HUES64 (cell line): ENCODE data around the gene PINLYP.

ENCODE experiments used
- H3K27ac ChIP-seq: 2 replicates; pipeline ENCODE4 v1.7.0; 2013; ENCODE audit warnings: low read depth, low read length, inconsistent platforms
- H3K27me3 ChIP-seq: 2 replicates; pipeline ENCODE4 v1.6.1; 2013; ENCODE audit warnings: mild to moderate bottlenecking, low read length; ENCODE audit not compliant: insufficient read depth
- H3K36me3 ChIP-seq: 2 replicates; pipeline ENCODE4 v1.6.1; 2013; ENCODE audit warnings: mild to moderate bottlenecking, low read length; ENCODE audit not compliant: insufficient read depth
- H3K4me1 ChIP-seq: 2 replicates; pipeline ENCODE4 v1.6.1; 2013; ENCODE audit warnings: mild to moderate bottlenecking, low read length, moderate library complexity; ENCODE audit not compliant: insufficient read depth
- H3K4me3 ChIP-seq: 2 replicates; pipeline ENCODE4 v1.5.1; 2013; ENCODE audit warnings: mild to moderate bottlenecking, low read length, moderate library complexity
- H3K9ac ChIP-seq: 2 replicates; pipeline ENCODE4 v1.6.1; 2013; ENCODE audit warnings: mild to moderate bottlenecking, low read depth, low read length
- H3K9me3 ChIP-seq: 2 replicates; pipeline ENCODE4 v1.6.1; 2013; ENCODE audit warnings: low read depth, low read length; ENCODE audit not compliant: insufficient read depth
- WGBS: fragments of 150-250, 120-280 bp; methylation state at CpG from one replicate; pipeline ENCODE4 v1.1.7; 2013; ENCODE audit warnings: missing lambda C conversion rate; 5-methylcytosine and 5-hydroxymethylcytosine counted together

The PINLYP gene

DNA sequence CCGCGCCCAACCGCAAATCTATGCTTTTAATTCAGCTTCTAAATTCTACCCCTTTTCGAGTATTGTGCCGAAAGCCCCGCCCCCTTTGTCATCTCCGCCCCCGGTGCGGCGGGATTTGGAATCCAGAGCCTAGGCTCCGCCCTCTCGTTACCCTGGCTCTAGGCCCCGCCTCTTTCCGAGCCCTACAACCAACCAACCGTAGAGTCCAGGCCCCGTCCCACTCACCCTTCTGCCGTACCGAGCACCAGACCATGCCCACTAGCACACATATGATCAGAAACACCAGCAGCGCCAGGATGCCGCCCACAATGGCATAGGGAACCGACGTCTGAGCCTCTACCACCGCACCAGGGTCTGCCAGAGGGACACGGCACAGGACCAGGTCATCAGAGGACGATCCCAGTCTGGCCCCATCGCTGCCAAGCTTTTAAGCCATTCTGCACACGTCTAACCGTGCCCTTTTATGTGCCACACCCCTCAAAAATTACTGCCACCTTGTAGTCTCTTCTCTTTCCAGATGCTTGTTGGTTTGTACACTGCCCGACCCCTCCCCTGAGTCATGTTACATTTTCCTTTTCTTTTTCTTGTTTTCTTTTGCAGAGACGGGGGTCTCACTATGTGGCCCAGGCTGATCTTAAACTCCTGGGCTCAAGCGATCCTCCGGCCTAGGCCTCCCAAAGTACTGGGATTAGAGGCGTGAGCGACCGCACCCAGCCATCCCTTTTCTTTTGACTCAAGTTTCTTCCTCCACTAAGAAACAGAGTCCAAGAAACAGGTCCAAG is 48.5 kb downstream of the PINLYP start:
- H3K27ac ChIP-seq = no peak overlapping the region; the same call in 1 of the 2 replicates
- H3K4me1 ChIP-seq = peaks cover 8% of the 10 kb centered on the region
- no peak overlapping the region for H3K9ac ChIP-seq
- no peaks in the 10 kb centered on the region; the same call in 1 of the 2 replicates for H3K27me3 ChIP-seq
- no peak overlapping the region for H3K4me3 ChIP-seq
- no peaks in the 10 kb centered on the region for H3K9me3 ChIP-seq
- H3K36me3 ChIP-seq = peaks cover 2% of the 10 kb centered on the region; the same call in 1 of the 2 replicates
- WGBS = 92% methylated on average over 35 of the region's 35 CpGs

DNA sequence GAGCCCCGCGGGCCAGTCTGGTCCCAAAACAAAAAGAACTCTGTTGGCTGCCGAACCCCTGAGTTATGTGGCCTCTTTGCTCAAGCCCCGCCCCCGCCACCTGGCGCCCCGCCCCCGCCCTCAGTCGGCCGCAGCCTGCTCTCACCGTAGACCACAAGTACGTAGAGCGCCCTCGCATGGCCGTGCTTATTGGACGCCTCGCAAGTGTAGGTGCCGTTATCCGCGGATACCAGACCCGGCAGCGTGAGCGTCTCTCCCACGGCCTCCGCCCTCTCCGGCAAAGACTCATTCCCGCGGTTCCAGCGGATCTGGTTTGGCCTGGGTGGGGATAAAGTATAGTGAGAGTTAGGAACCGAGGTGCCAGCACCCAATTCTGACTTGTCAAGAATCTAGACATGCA is 49.3 kb downstream of the PINLYP start:
- 23% methylated on average over 30 of the region's 30 CpGs for WGBS
- Histone ChIP-seq H3K36me3 (peaks cover 2% of the 10 kb centered on the region; the same call in 1 of the 2 replicates), H3K9me3 (no peaks in the 10 kb centered on the region), H3K4me3 (no peak overlapping the region), H3K4me1 (peaks cover 8% of the 10 kb centered on the region), H3K9ac (no peak overlapping the region), H3K27me3 (no peaks in the 10 kb centered on the region; the same call in 1 of the 2 replicates), H3K27ac (no peak overlapping the region; the same call in 1 of the 2 replicates)

DNA sequence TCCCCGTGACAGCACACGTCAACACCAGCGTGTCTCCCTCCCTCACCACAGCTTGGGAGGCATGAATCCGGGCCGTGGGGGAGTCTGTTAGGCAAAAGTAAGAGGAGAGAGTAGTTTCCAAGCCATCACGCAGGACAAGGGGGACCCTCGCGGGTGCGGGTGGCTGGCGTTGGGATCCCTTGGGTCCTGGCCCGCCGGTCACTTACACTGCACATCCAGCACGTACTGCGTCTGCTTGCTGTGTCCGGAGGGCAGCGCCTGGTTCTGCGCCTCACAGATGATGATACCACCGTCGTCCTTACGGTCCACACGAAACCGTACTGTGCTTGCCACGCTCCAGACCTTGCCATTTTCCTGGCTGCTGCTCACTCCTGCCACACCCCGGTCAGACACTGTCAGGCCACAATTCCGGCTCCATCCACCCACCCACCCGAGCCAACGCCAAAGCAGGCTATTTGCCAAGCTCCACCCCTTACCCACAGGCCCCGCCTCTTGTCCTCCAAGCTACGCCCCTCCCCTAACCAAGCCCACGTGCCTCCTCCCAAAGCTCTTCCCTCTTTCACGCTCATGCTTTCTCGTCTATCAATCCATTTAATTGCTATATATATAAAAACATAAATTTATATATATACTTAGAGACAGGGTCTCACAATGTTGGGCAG is 50.4 kb downstream of the PINLYP start:
- H3K36me3 ChIP-seq = peaks cover 2% of the 10 kb centered on the region; the same call in 1 of the 2 replicates
- peaks cover 3% of the 10 kb centered on the region for H3K4me1 ChIP-seq
- no peaks in the 10 kb centered on the region; the same call in 1 of the 2 replicates for H3K27me3 ChIP-seq
- H3K9me3 ChIP-seq = no peaks in the 10 kb centered on the region
- no peak overlapping the region for H3K4me3 ChIP-seq
- H3K9ac ChIP-seq = no peak overlapping the region
- H3K27ac ChIP-seq = no peak overlapping the region
- 84% methylated on average over 30 of the region's 32 CpGs for WGBS

DNA sequence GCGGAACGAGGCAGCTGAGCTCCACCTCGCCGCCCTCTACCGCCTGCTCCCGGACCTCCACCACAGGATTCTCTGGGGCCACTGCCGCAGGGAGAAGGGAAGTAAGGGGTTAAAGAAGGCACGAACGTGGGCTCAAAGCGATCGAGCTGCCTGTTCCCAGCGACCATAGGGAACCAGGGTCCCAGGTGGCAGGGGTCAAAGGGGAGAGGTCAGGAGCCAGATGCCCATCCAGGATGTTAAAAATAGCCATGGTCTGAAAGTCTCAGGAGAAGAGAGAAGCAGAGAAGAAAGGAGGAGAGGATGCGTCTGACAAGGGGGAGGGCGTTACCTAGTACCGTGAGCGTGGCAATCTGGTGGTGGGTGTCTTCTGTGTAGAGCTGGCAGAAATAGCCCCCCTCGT is 51.2 kb downstream of the PINLYP start:
- 85% methylated on average over 17 of the region's 17 CpGs for WGBS
- peaks cover 3% of the 10 kb centered on the region for H3K4me1 ChIP-seq
- H3K27ac ChIP-seq = no peak overlapping the region
- H3K27me3 ChIP-seq = no peaks in the 10 kb centered on the region; the same call in 1 of the 2 replicates
- no peak overlapping the region for H3K4me3 ChIP-seq
- H3K9ac ChIP-seq = no peak overlapping the region
- peaks cover 2% of the 10 kb centered on the region; the same call in 1 of the 2 replicates for H3K36me3 ChIP-seq
- no peaks in the 10 kb centered on the region for H3K9me3 ChIP-seq

GRCh38 chr19:43628646-43629326 is 53.2 kb downstream of the PINLYP start:
- WGBS = 92% methylated on average over 3 of the region's 3 CpGs

GRCh38 chr19:43631491-43631890 is 55.9 kb downstream of the PINLYP start:
- H3K27ac ChIP-seq = no peak overlapping the region
- H3K27me3 ChIP-seq = peaks cover 3% of the 10 kb centered on the region; the same call in 1 of the 2 replicates
- H3K4me3 ChIP-seq = no peak overlapping the region
- H3K9ac ChIP-seq = no peak overlapping the region
- H3K9me3 ChIP-seq = no peaks in the 10 kb centered on the region
- H3K4me1 ChIP-seq = peaks cover 7% of the 10 kb centered on the region
- WGBS = 86% methylated on average over 5 of the region's 5 CpGs
- H3K36me3 ChIP-seq = 0 out of 2 replicates have a peak, but pooled peaks cover 2% of the 10 kb centered on the region

More at GRCh38 chr19:43628646-43629326, 53.2 kb downstream of the PINLYP start:
- Histone ChIP-seq H3K4me3 (no peak overlapping the region), H3K9me3 (no peaks in the 10 kb centered on the region), H3K4me1 (peaks cover 3% of the 10 kb centered on the region), H3K27me3 (no peaks in the 10 kb centered on the region; the same call in 1 of the 2 replicates), H3K27ac (no peak overlapping the region), H3K36me3 (peaks cover 2% of the 10 kb centered on the region; the same call in 1 of the 2 replicates), H3K9ac (no peak overlapping the region)
